K562 (cell line): ENCODE data around the gene DCAF15. TPM values are rescaled to one million over a fixed set of nuclear protein-coding genes. Genes with fewer than 3 reads are reported as not detected.

Experiments
- ATAC-seq: fragments of 200-7000 bp; cut with Tn5 transposase; 3 replicates; pipeline ENCODE4 v1.9.1; 2020; ENCODE audit warnings: moderate library complexity
- BruUV-seq: library from RNA; stranded (reverse); fragments of 400-500 nt; replicated peaks from 2 replicates; lab custom pipeline; 2021; lab: Mats Ljungman, UMichigan
- CTCF ChIA-PET: fragments of 300-600 bp; formaldehyde crosslinking; extraction: SDS; loops from one replicate; lab custom pipeline; 2021; ENCODE audit warnings: low intra/inter-chr PET ratio; lab: Yijun Ruan, JAX
- POLR2A ChIA-PET: fragments of 300-600, 350-650 bp; sonication (Branson Sonifier 250); formaldehyde crosslinking; extraction: SDS; loops from one replicate; lab custom pipeline; 2021; ENCODE audit warnings: antibody characterized with exemption, inconsistent platforms; lab: Yijun Ruan, JAX
- DNase-seq, 4 experiments: peaks; one replicate each; pipeline versions ENCODE4 v3.0.0 to v3.0.0-alpha.2; 2011 to 2018; ENCODE audit warnings: low spot score in 3 of 4, mixed read lengths in 3 of 4; ENCODE audit errors: extremely low read depth in 1 of 4
- FAIRE-seq: peaks from 2 replicates; lab custom pipeline; 2011; peaks lifted over from hg19 to GRCh38; lab: Jason Lieb, UNC
- H2AFZ ChIP-seq: 2 replicates; pipeline ENCODE4 v1.6.0; 2011; ENCODE audit warnings: low read depth, low read length, control low read depth, inconsistent platforms
- H3K27ac ChIP-seq: fragments of 200-600 bp; 3 replicates; pipeline ENCODE4 v1.8.0; 2011; ENCODE audit warnings: low read depth, mild to moderate bottlenecking, control low read depth, inconsistent platforms, low read length, moderate library complexity, mixed read lengths; ENCODE audit errors: extremely low read depth
- H3K27me3 ChIP-seq, 2 experiments: fragments of 300-600 bp in 1 of 2; 2 replicates in 1 of 2; 3 replicates in 1 of 2; pipeline versions ENCODE4 v1.6.0 to v1.8.0; 2011; ENCODE audit warnings: inconsistent platforms in 2 of 2, low read length in 2 of 2, mild to moderate bottlenecking in 1 of 2, mixed read lengths in 1 of 2, moderate library complexity in 1 of 2; ENCODE audit not compliant: control insufficient read depth in 2 of 2, insufficient read depth in 2 of 2
- H3K36me3 ChIP-seq: fragments of 300-600 bp; 3 replicates; pipeline ENCODE4 v1.8.0; 2011; ENCODE audit warnings: mild to moderate bottlenecking, low read length, inconsistent platforms; ENCODE audit not compliant: control insufficient read depth, insufficient read depth
- H3K4me1 ChIP-seq, 2 experiments: fragments of 200-600 bp in 1 of 2; replicated peaks in 1 of 2; 2 replicates in 1 of 2; 3 replicates in 1 of 2; pipeline versions ENCODE4 v1.5.1 to v1.8.0; 2011; ENCODE audit warnings: inconsistent platforms in 2 of 2, low read length in 2 of 2, mild to moderate bottlenecking in 1 of 2, mixed read lengths in 1 of 2, moderate library complexity in 1 of 2; ENCODE audit not compliant: control insufficient read depth in 2 of 2, insufficient read depth in 2 of 2
- H3K4me2 ChIP-seq: 2 replicates; pipeline ENCODE4 v1.6.1; 2011; ENCODE audit warnings: low read length, control low read depth, inconsistent platforms, mixed read lengths; ENCODE audit not compliant: insufficient read depth
- H3K4me3 ChIP-seq: fragments of 200-600 bp; sonication (generic), shearing (Covaris generic); 2 replicates; pipeline ENCODE4 v1.5.1; 2016; ENCODE audit warnings: control low read depth, inconsistent platforms
- H3K79me2 ChIP-seq: fragments of 200-600 bp; 3 replicates; pipeline ENCODE4 v1.8.0; 2011; ENCODE audit warnings: low read length, inconsistent platforms; ENCODE audit not compliant: control insufficient read depth, insufficient read depth
- H3K9ac ChIP-seq, 2 experiments: 2 replicates each; pipeline versions ENCODE4 v1.6.0 to v1.6.1; 2011; ENCODE audit warnings: low read depth in 2 of 2, low read length in 2 of 2, control low read depth in 1 of 2, inconsistent platforms in 1 of 2, mild to moderate bottlenecking in 1 of 2, mixed read lengths in 1 of 2; ENCODE audit not compliant: insufficient read depth in 1 of 2
- H3K9me1 ChIP-seq: one replicate; pipeline ENCODE4 v1.6.0; 2011; ENCODE audit warnings: inconsistent platforms, mild to moderate bottlenecking, low read length, moderate library complexity; ENCODE audit not compliant: control insufficient read depth, insufficient read depth
- H3K9me3 ChIP-seq: replicated peaks from 2 replicates; pipeline ENCODE4 v1.5.1; 2011; ENCODE audit warnings: low read depth, low read length, inconsistent platforms; ENCODE audit not compliant: control insufficient read depth, insufficient read depth
- H4K20me1 ChIP-seq: replicated peaks from 2 replicates; pipeline ENCODE4 v1.6.1; 2011; ENCODE audit warnings: low read length, inconsistent platforms, mixed read lengths; ENCODE audit not compliant: control insufficient read depth, insufficient read depth
- CBFA2T3 ChIP-seq: fragments of 450-650 bp; IDR thresholded peaks from 2 replicates; pipeline ENCODE4 v1.6.1; 2017
- ELK3 ChIP-seq: fragments of 450-650 bp; formaldehyde crosslinking; IDR thresholded peaks from 2 replicates; pipeline ENCODE4 v1.4.0; 2020; ENCODE audit warnings: mild to moderate bottlenecking
- MIER1 ChIP-seq: fragments of 450-650 bp; IDR thresholded peaks from 2 replicates; pipeline ENCODE4 v1.6.1; 2016; ENCODE audit warnings: antibody characterized with exemption, mild to moderate bottlenecking, low read depth
- NCOA1 ChIP-seq: fragments of 450-650 bp; IDR thresholded peaks from 2 replicates; pipeline ENCODE4 v1.6.1; 2016; ENCODE audit warnings: low read depth
- NFE2 ChIP-seq: IDR thresholded peaks from 2 replicates; pipeline ENCODE4 v1.6.1; 2014; ENCODE audit warnings: antibody characterized with exemption, low read depth
- NR2C2 ChIP-seq, 2 experiments: fragments of 200-800 bp in 1 of 2; sonication (Bioruptor generic) in 1 of 2; sonication (generic) in 1 of 2; formaldehyde crosslinking in 1 of 2; IDR thresholded peaks; 2 replicates each; pipeline versions ENCODE4 v1.6.1 to v1.8.0; 2016 to 2022; ENCODE audit warnings: mild to moderate bottlenecking in 1 of 2, missing compliant biosample characterization in 1 of 2, missing genetic modification characterization in 1 of 2, missing genetic modification reagents in 1 of 2
- POLR2A ChIP-seq: fragments of 450-650 bp; conservative IDR thresholded peaks from 2 replicates; pipeline ENCODE4 v1.6.1; 2016
- POLR2B ChIP-seq: fragments of 450-650 bp; IDR thresholded peaks from 2 replicates; pipeline ENCODE4 v1.6.1; 2018; ENCODE audit warnings: low read depth; ENCODE audit not compliant: partially characterized antibody
- POLR2G ChIP-seq: fragments of 200-400 bp; formaldehyde crosslinking; IDR thresholded peaks from 2 replicates; pipeline ENCODE4 v1.6.1; 2017; ENCODE audit warnings: low read depth, mild to moderate bottlenecking, antibody characterized with exemption, low read length, moderate library complexity
- RBFOX2 ChIP-seq: fragments of 200-400 bp; formaldehyde crosslinking; IDR thresholded peaks from 2 replicates; pipeline ENCODE4 v1.6.1; 2017; ENCODE audit warnings: low read depth, mild to moderate bottlenecking, low read length, moderate library complexity
- SNAPC5 ChIP-seq: fragments of 250-450 bp; sonication (Bioruptor Pico); IDR thresholded peaks from 2 replicates; pipeline ENCODE4 v1.8.0; 2021; ENCODE audit warnings: moderate library complexity, mild to moderate bottlenecking, inconsistent platforms
- ZBTB33 ChIP-seq: sonication (generic); formaldehyde crosslinking; IDR thresholded peaks from 2 replicates; pipeline ENCODE4 v1.8.1; 2023; ENCODE audit warnings: mild to moderate bottlenecking, missing genetic modification reagents
- ZKSCAN3 ChIP-seq: fragments of 250-450 bp; sonication (Bioruptor Pico); IDR thresholded peaks from 2 replicates; pipeline ENCODE4 v1.4.0; 2020
- ZNF184 ChIP-seq: sonication (generic); formaldehyde crosslinking; IDR thresholded peaks from 2 replicates; pipeline ENCODE4 v1.5.0; 2020; ENCODE audit warnings: missing genetic modification reagents
- ZNF740 ChIP-seq, 3 experiments: fragments of 200-800 bp in 1 of 3; sonication (Bioruptor generic) in 1 of 3; sonication (generic) in 1 of 3; formaldehyde crosslinking in 1 of 3; IDR thresholded peaks; 2 replicates each; pipeline versions ENCODE4 v1.6.1 to v1.8.0; 2016 to 2022; ENCODE audit warnings: mild to moderate bottlenecking in 2 of 3, missing compliant biosample characterization in 2 of 3, missing genetic modification characterization in 2 of 3, missing genetic modification reagents in 1 of 3
- WGBS: fragments of 100-300 bp; shearing (Covaris generic); methylation state at CpG from one replicate; pipeline ENCODE4 v1.1.6; 2016; ENCODE audit warnings: low coverage, mixed read lengths; ENCODE audit not compliant: insufficient coverage; ENCODE audit errors: missing lambda C conversion rate; 5-methylcytosine and 5-hydroxymethylcytosine counted together
- in situ Hi-C: fragments of 300-500 bp; cut with MboI; formaldehyde crosslinking; loops from 4 replicates; pipeline ENCODE4 v1.15.0; 2018; ENCODE audit warnings: inconsistent platforms, mixed read lengths
- intact Hi-C: fragments of 100-400 bp; cut with micrococcal nuclease; formaldehyde crosslinking; loops from 2 replicates; pipeline ENCODE4 v1.14.2; 2022
- polyA plus RNA-seq, 8 experiments: library from polyadenylated mRNA; depleted of rRNA in 4 of 8; stranded (reverse) in 5 of 8; unstranded in 3 of 8; fragments of >200 nt; fragmentation: Nextera tagmentation in 2 of 8; fragmentation: Illumina TruSeq in 1 of 8; extraction: Ambion mirVana in 2 of 8; extraction: Trizol in 1 of 8; gene quantifications; 2 replicates each; pipeline versions ENCODE4 v1.2.1 to v1.2.3, GENCODE V29; 2011 to 2014; ENCODE audit warnings: inconsistent platforms in 1 of 8, missing spikeins in 1 of 8
- total RNA-seq, 7 experiments: library from RNA; depleted of rRNA in 6 of 7; stranded (reverse); fragments of >200 nt in 6 of 7; fragmentation: Illumina TruSeq in 2 of 7; extraction: Trizol in 2 of 7; gene quantifications; 2 replicates each; pipeline versions ENCODE4 v1.2.1 to v1.2.3, GENCODE V29; 2011 to 2021; ENCODE audit warnings: low replicate concordance in 1 of 7

DCAF15 gene
- total and polyA plus RNA-seq, 9 of the 15 experiments (the other 6 are each of a cell fraction or from before 2014, with no cell fraction given): 0.17 to 68.5 (median 27.7) TPM

- peak overlapping the region in 1 of 2 experiments; percentile 64; a peak in 1 of 4 replicates for H3K9ac ChIP-seq
- H3K4me1 ChIP-seq: peaks cover 7 to 71% of the 10 kb centered on the region in 2 experiments; a peak in 4 of 5 replicates
- intact Hi-C loops: loop anchor here (10.0 kb wide), 1 partner anchor 75 kb away; the partner anchor contains the start of gene IL27RA
- H2AFZ ChIP-seq: no peak overlapping the region
- peaks cover 84% of the 10 kb centered on the region for H3K36me3 ChIP-seq
- H3K79me2 ChIP-seq: no peaks in the 10 kb centered on the region
- FAIRE-seq (no peak), DNase-seq (peak; percentile 30 to 66 (median 62)), ATAC-seq (peak; percentile 69)
- no peaks in the 10 kb centered on the region for H3K27me3 ChIP-seq
- H4K20me1 ChIP-seq: no peaks in the 10 kb centered on the region
- ChIA-PET POLR2A (interaction anchor here (0.5 to 1.0 kb wide), 4 partner anchors 16 to 25 kb away, joined by 3 read pairs; no protein-coding TSS in a partner anchor), CTCF (no interaction called here)
- no peak overlapping the region for H3K4me3 ChIP-seq
- in situ Hi-C loops: no loop called here
- H3K27ac ChIP-seq: no peak overlapping the region
- no peaks in the 10 kb centered on the region for H3K9me1 ChIP-seq
- H3K9me3 ChIP-seq: no peaks in the 10 kb centered on the region
- BruUV-seq: TSS peak; percentile 36
- no peak overlapping the region for H3K4me2 ChIP-seq
- WGBS: 90% methylated on average over 26 of the region's 27 CpGs
- TF ChIP-seq CBFA2T3 (no peak), ZBTB33 (CRISPR knock-in tag) (peak; percentile 83; the same call in 1 of the 2 replicates), POLR2G (peak; percentile 62; the same call in 1 of the 2 replicates), ZKSCAN3 (CRISPR knock-in tag) (no peak), MIER1 (no peak), NCOA1 (no peak), ELK3 (CRISPR knock-in tag) (no peak), POLR2A (peak; percentile 50), ZNF184 (CRISPR knock-in tag) (no peak), SNAPC5 (CRISPR knock-in tag) (no peak), NR2C2 (CRISPR knock-in tag; IDR thresholded peaks at IDR 0.05) (no peak), NR2C2 (tag; IDR thresholded peaks at IDR 0.05) (0 out of 2 replicates have a peak, but pooled peaks have one; percentile 18), NFE2 (no peak), RBFOX2 (peak; percentile 56), ZNF740 (CRISPR knock-in tag; IDR thresholded peaks at IDR 0.05) (peak; percentile 30; the same call in 1 of the 2 replicates), ZNF740 (tag; IDR thresholded peaks at IDR 0.05) (no peak; a peak in 1 of 4 replicates), POLR2B (peak; percentile 17)
Measured at GRCh38 chr19:13959962-13960862, 7.9 kb downstream of the DCAF15 start.
